ENCODE results near the gene DEFB129. TPM values are rescaled to one million over a fixed set of nuclear protein-coding genes. Genes with fewer than 3 reads are reported as not detected.
"Not testable (repeated sequence)": the region's sequence is repeated elsewhere in the genome, so short reads cannot be mapped to it uniquely, and the experiment has no call there.

The DEFB129 gene, protein sequence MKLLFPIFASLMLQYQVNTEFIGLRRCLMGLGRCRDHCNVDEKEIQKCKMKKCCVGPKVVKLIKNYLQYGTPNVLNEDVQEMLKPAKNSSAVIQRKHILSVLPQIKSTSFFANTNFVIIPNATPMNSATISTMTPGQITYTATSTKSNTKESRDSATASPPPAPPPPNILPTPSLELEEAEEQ
- not detected for total RNA-seq

DNA sequence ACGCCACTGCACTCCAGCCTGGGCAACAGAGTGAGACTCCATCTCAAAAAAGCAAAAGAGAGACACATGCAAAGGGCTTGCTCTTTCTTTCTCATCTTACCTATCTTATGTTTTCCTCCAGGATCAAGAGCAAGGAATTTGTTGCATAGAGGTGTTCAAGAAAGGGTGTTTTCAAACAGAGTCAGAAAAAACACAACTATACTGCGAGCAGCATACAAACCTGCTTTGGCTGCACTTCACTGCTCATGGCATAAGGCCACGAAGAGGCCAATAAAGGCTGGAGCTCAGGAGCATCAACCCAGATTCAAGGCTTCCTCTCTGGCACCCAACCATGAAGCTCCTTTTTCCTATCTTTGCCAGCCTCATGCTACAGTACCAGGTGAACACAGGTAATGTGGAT lies at the start of gene DEFB129:
Gene DEFB129, plus strand, starts transcription at position 301 of the 400 bp plus-strand sequence. Its CDS starts 31 bp downstream, at position 332.
- Histone ChIP-seq H3K27ac (ENCODE audit: low read depth, low read length) (no peak within 1 kb of the TSS), H3K36me3 (ENCODE audit: control insufficient read depth in 3 of 3, insufficient read depth in 3 of 3, low read length in 3 of 3) (no peaks in the 10 kb centered on the region), H3K4me1 (ENCODE audit: control insufficient read depth in 3 of 3, insufficient read depth in 3 of 3, low read length in 3 of 3) (no peaks in the 10 kb centered on the region), H3K9ac (ENCODE audit: low read depth in 1 of 3, low read length in 3 of 3) (no peak within 1 kb of the TSS), H3K4me3 (ENCODE audit: low read length in 3 of 3) (no peak within 1 kb of the TSS), H3K9me3 (ENCODE audit: control insufficient read depth in 3 of 3, low read length in 3 of 3) (no peaks in the 10 kb centered on the region), H3K27me3 (ENCODE audit: control insufficient read depth in 3 of 3, insufficient read depth in 3 of 3, low read length in 3 of 3) (no peaks in the 10 kb centered on the region)

DNA sequence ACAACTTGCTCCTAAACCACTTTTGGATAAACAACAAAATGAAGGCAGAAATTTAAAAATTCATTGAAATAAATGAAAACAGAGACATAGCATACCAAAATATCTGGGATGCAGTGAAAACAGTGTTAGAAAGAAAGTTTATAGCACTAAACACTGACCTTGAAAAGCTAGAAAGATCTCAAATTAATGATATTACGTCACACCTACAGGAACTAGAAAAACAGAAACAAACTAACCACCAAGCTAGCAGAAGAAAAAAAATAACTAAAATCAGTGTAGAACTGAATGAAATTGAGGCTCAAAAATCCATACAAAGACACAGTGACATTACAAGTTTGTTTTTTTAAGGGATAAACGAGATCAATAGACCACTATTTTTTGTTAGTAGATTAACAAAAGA lies 42.8 kb upstream of the DEFB129 start:
- Histone ChIP-seq H3K9me3 (ENCODE audit: control insufficient read depth in 3 of 3, low read length in 3 of 3) (no peaks in the 10 kb centered on the region), H3K36me3 (ENCODE audit: control insufficient read depth in 3 of 3, insufficient read depth in 3 of 3, low read length in 3 of 3) (no peaks in the 10 kb centered on the region), H3K4me1 (ENCODE audit: control insufficient read depth in 3 of 3, insufficient read depth in 3 of 3, low read length in 3 of 3) (no peaks in the 10 kb centered on the region), H3K9ac (ENCODE audit: low read depth in 1 of 3, low read length in 3 of 3) (no peak overlapping the region), H3K27me3 (ENCODE audit: control insufficient read depth in 3 of 3, insufficient read depth in 3 of 3, low read length in 3 of 3) (peaks cover 0 to 3% (median 2%) of the 10 kb centered on the region in 3 donors), H3K4me3 (ENCODE audit: low read length in 3 of 3) (no peak overlapping the region), H3K27ac (ENCODE audit: low read depth, low read length) (no peak overlapping the region)

DNA sequence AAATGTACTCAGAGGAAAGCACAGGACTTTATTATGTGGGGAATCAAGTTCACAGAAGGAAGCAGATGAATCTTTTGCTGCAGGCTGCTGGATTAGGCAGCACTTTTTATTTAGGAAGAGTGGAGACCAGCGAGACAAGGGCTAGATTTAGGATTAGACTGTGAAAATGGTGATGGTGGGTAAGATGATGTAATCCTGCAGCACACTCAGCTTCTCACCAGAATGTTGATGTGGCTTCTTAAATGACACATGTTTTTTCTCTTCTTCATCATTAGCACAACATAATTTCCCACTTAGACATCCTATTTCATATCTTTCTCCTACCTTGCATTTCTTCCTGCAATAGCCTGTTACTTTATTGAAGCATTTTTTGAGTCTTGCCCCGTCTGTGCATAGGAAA lies 39.3 kb upstream of the DEFB129 start:
- H3K36me3 ChIP-seq (ENCODE audit: control insufficient read depth in 3 of 3, insufficient read depth in 3 of 3, low read length in 3 of 3), result no peaks in the 10 kb centered on the region
- H3K4me1 ChIP-seq (ENCODE audit: control insufficient read depth in 3 of 3, insufficient read depth in 3 of 3, low read length in 3 of 3), result no peaks in the 10 kb centered on the region
- H3K4me3 ChIP-seq (ENCODE audit: low read length in 3 of 3), result no peak overlapping the region

DNA sequence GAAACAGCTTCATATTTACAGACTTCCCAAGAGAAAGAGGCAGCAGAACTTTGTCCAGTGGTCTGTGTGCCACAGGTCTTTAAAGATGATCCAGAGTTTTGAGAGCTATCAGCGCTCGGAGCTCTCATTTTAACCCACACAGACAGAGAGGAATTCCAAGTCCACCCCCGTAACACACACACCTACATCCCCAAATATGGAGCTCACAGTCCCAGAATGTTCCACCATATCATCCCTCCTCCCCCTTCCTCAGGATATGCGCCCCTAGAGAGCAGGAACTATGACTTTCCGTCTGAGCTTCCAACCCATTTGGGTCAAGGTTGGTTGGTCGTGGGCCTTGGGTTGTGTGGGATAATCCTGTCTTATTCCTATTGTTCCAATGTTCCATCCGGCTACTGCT lies 37.4 kb upstream of the DEFB129 start, which contains the start of gene DEFB128:
Gene DEFB128, minus strand, starts transcription at position 101 of the 400 bp plus-strand sequence. Its CDS starts 88 bp downstream, at position 13.
- H3K9me3 ChIP-seq (ENCODE audit: control insufficient read depth in 3 of 3, low read length in 3 of 3), result no peaks in the 10 kb centered on the region
- no peaks in the 10 kb centered on the region for H3K4me1 ChIP-seq (ENCODE audit: control insufficient read depth in 3 of 3, insufficient read depth in 3 of 3, low read length in 3 of 3)
- H3K27ac ChIP-seq (ENCODE audit: low read depth, low read length), result no peak within 1 kb of the TSS
- peaks cover 0 to 3% (median 0%) of the 10 kb centered on the region in 3 donors for H3K27me3 ChIP-seq (ENCODE audit: control insufficient read depth in 3 of 3, insufficient read depth in 3 of 3, low read length in 3 of 3)
- no peak within 1 kb of the TSS for H3K9ac ChIP-seq (ENCODE audit: low read depth in 1 of 3, low read length in 3 of 3)
- H3K36me3 ChIP-seq (ENCODE audit: control insufficient read depth in 3 of 3, insufficient read depth in 3 of 3, low read length in 3 of 3), result no peaks in the 10 kb centered on the region
- no peak within 1 kb of the TSS for H3K4me3 ChIP-seq (ENCODE audit: low read length in 3 of 3)

More for the DNA sequence above, 39.3 kb upstream of the DEFB129 start:
- Histone ChIP-seq H3K9ac (ENCODE audit: low read depth in 1 of 3, low read length in 3 of 3) (no peak overlapping the region), H3K27me3 (ENCODE audit: control insufficient read depth in 3 of 3, insufficient read depth in 3 of 3, low read length in 3 of 3) (peaks cover 0 to 3% (median 0%) of the 10 kb centered on the region in 3 donors), H3K9me3 (ENCODE audit: control insufficient read depth in 3 of 3, low read length in 3 of 3) (no peaks in the 10 kb centered on the region), H3K27ac (ENCODE audit: low read depth, low read length) (no peak overlapping the region)

DNA sequence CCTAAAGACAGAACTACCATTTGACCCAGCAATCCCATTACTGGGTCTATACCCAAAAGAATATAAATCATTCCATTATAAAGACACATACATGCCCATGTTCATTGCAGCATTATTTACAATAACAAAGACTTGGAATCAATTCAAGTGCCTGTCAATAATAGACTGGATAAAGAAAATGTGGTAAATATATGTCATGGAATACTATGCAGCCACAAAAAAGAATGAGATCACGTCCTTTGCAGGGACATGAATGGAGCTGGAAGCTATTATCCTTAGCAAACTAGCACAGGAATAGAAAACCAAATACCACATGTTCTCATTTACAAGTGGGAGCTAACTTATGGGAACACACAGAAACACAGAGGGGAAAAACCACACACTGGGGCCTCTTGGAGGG lies 28.8 kb upstream of the DEFB129 start:
- no peak overlapping the region for H3K9ac ChIP-seq (ENCODE audit: low read depth in 1 of 3, low read length in 3 of 3)
- peaks cover 0 to 7% (median 5%) of the 10 kb centered on the region in 3 donors for H3K27me3 ChIP-seq (ENCODE audit: control insufficient read depth in 3 of 3, insufficient read depth in 3 of 3, low read length in 3 of 3)
- H3K9me3 ChIP-seq (ENCODE audit: control insufficient read depth in 3 of 3, low read length in 3 of 3), result no peaks in the 10 kb centered on the region
- no peaks in the 10 kb centered on the region for H3K36me3 ChIP-seq (ENCODE audit: control insufficient read depth in 3 of 3, insufficient read depth in 3 of 3, low read length in 3 of 3)
- no peaks in the 10 kb centered on the region for H3K4me1 ChIP-seq (ENCODE audit: control insufficient read depth in 3 of 3, insufficient read depth in 3 of 3, low read length in 3 of 3)
- H3K27ac ChIP-seq (ENCODE audit: low read depth, low read length), result no peak overlapping the region
- no peak overlapping the region for H3K4me3 ChIP-seq (ENCODE audit: low read length in 3 of 3)

DNA sequence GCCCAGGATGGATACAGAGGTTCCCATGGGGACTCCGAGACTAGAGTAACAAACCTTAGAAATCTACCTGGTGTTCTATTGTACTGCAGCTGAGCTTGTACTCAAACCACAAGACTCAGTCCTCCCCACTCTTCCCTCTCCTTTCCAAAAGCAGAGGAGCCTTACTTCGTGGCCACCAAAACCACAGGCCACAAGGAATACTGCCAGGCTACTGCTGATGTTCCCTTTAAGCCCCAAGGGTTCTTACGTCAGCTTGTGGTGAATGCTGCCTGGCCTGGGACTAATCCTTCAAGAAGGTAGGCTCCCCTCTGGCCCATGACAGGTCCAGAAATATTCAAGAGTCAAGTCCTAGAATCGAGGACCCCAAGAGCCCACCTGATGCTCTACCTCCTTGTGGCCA lies 27.1 kb upstream of the DEFB129 start:
- Histone ChIP-seq H3K4me3 (ENCODE audit: low read length in 3 of 3) (no peak overlapping the region), H3K36me3 (ENCODE audit: control insufficient read depth in 3 of 3, insufficient read depth in 3 of 3, low read length in 3 of 3) (no peaks in the 10 kb centered on the region), H3K27ac (ENCODE audit: low read depth, low read length) (no peak overlapping the region), H3K9ac (ENCODE audit: low read depth in 1 of 3, low read length in 3 of 3) (no peak overlapping the region), H3K9me3 (ENCODE audit: control insufficient read depth in 3 of 3, low read length in 3 of 3) (no peaks in the 10 kb centered on the region), H3K4me1 (ENCODE audit: control insufficient read depth in 3 of 3, insufficient read depth in 3 of 3, low read length in 3 of 3) (no peaks in the 10 kb centered on the region), H3K27me3 (ENCODE audit: control insufficient read depth in 3 of 3, insufficient read depth in 3 of 3, low read length in 3 of 3) (peaks cover 0 to 8% (median 5%) of the 10 kb centered on the region in 3 donors)

DNA sequence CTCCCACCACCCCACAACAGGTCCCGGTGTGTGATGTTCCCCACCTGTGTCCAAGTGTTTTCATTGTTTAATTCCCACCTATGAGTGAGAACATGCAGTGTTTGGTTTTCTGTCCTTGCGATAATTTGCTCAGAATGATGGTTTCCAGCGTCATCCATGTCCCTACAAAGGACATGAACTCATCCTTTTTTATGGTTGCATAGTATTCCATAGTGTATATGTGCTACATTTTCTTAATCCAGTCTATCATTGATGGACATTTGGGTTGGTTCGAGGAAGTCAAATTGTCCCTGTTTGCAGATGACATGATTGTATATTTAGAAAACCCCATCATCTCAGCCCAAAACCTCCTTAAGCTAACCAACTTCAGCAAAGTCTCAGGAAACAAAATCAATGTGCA lies 23.4 kb upstream of the DEFB129 start:
- H3K36me3 ChIP-seq (ENCODE audit: control insufficient read depth in 3 of 3, insufficient read depth in 3 of 3, low read length in 3 of 3); H3K4me3 ChIP-seq (ENCODE audit: low read length in 3 of 3); H3K9me3 ChIP-seq (ENCODE audit: control insufficient read depth in 3 of 3, low read length in 3 of 3); H3K4me1 ChIP-seq (ENCODE audit: control insufficient read depth in 3 of 3, insufficient read depth in 3 of 3, low read length in 3 of 3); H3K27me3 ChIP-seq (ENCODE audit: control insufficient read depth in 3 of 3, insufficient read depth in 3 of 3, low read length in 3 of 3); H3K27ac ChIP-seq (ENCODE audit: low read depth, low read length); H3K9ac ChIP-seq (ENCODE audit: low read depth in 1 of 3, low read length in 3 of 3): not testable (repeated sequence)

DNA sequence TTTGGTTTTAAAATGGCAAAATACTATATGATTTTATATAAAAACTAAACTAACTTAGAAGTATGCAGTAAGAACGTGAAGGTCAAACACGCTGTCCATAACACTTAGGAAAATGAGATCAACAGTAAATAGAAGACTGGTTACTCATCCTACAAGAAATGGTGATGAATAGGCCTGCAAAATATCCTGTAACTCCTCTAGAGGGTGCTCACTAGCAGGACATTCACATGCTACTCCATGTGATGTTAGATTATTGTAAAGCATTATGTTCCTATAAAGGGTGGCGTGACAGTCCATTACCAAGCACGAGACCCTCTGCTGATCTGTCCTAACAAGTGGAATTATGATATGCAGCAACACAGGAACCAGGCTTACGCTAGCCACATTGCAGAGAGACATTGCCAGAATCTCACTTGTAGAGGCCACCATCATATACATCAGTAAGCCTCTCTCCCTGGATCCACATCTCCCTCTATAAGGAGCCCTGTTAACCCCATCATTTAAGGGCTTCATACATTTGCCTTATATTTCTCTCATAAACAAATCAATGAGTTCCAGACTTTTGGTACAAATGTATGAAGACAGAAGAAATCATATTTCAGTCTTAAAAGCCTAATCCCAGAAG lies 18.0 kb upstream of the DEFB129 start:
- no peaks in the 10 kb centered on the region for H3K36me3 ChIP-seq (ENCODE audit: control insufficient read depth in 3 of 3, insufficient read depth in 3 of 3, low read length in 3 of 3)
- H3K4me1 ChIP-seq (ENCODE audit: control insufficient read depth in 3 of 3, insufficient read depth in 3 of 3, low read length in 3 of 3), result no peaks in the 10 kb centered on the region
- H3K27me3 ChIP-seq (ENCODE audit: control insufficient read depth in 3 of 3, insufficient read depth in 3 of 3, low read length in 3 of 3), result no peaks in the 10 kb centered on the region
- H3K4me3 ChIP-seq (ENCODE audit: low read length in 3 of 3), result no peak overlapping the region
- H3K9ac ChIP-seq (ENCODE audit: low read depth in 1 of 3, low read length in 3 of 3), result no peak overlapping the region
- no peak overlapping the region for H3K27ac ChIP-seq (ENCODE audit: low read depth, low read length)
- H3K9me3 ChIP-seq (ENCODE audit: control insufficient read depth in 3 of 3, low read length in 3 of 3), result no peaks in the 10 kb centered on the region

DNA sequence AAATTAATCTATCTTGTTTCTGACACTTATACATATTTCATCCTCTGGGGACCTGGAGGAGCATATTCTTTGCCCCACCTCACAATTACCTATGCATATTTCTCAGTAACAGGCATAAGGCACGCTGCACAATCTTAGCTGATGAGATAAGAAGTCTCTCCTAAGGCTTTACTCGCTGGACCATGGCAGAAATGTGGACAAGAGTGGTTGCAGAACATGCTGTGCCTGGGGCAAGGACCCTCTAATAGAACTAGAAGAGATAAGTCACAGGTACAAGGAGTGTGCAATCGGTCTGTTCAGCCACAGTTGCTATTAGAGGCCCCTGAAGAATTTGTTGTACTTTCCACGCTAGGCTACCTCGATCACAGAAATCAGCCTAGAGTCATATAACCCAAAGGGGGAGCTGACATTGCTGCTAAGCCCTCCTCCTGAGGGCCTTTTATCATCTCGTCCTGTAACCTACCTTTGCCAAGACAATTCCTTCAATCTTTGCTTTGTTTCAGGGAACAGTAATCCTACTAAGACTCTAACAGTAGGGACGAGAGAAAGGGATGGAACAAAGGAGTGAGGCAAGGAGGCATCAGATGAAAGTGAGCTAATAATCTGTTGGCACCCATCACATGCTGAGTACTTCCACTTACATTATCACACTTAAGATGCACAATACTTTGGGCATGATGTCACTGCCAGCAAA lies 16.1 kb upstream of the DEFB129 start:
- no peaks in the 10 kb centered on the region for H3K27me3 ChIP-seq (ENCODE audit: control insufficient read depth in 3 of 3, insufficient read depth in 3 of 3, low read length in 3 of 3)
- no peaks in the 10 kb centered on the region for H3K9me3 ChIP-seq (ENCODE audit: control insufficient read depth in 3 of 3, low read length in 3 of 3)
- H3K36me3 ChIP-seq (ENCODE audit: control insufficient read depth in 3 of 3, insufficient read depth in 3 of 3, low read length in 3 of 3), result no peaks in the 10 kb centered on the region
- H3K4me1 ChIP-seq (ENCODE audit: control insufficient read depth in 3 of 3, insufficient read depth in 3 of 3, low read length in 3 of 3), result no peaks in the 10 kb centered on the region
- H3K9ac ChIP-seq (ENCODE audit: low read depth in 1 of 3, low read length in 3 of 3), result no peak overlapping the region
- no peak overlapping the region for H3K4me3 ChIP-seq (ENCODE audit: low read length in 3 of 3)
- no peak overlapping the region for H3K27ac ChIP-seq (ENCODE audit: low read depth, low read length)

DNA sequence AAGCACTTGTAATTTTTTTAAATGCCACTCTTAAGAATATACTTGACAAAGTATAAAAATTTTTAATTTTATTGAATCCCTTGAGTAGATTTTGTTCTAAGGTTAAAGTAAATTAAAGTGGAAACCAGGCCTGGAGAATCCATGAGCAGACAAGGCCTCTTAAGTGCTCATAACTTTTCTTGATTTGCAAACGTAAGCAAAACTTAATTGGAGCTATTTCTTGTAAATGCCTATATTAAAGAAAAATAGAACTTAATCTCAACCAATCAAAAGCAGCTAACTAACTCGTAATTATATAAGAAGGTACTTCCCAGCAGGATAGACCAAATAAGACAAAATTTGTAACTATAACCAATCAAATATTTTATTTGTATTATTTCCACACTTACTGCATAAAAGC lies 12.7 kb upstream of the DEFB129 start:
- Histone ChIP-seq H3K36me3 (ENCODE audit: control insufficient read depth in 3 of 3, insufficient read depth in 3 of 3, low read length in 3 of 3) (no peaks in the 10 kb centered on the region), H3K9ac (ENCODE audit: low read depth in 1 of 3, low read length in 3 of 3) (no peak overlapping the region), H3K27me3 (ENCODE audit: control insufficient read depth in 3 of 3, insufficient read depth in 3 of 3, low read length in 3 of 3) (peaks cover 0 to 4% (median 3%) of the 10 kb centered on the region in 3 donors), H3K9me3 (ENCODE audit: control insufficient read depth in 3 of 3, low read length in 3 of 3) (no peaks in the 10 kb centered on the region), H3K4me3 (ENCODE audit: low read length in 3 of 3) (no peak overlapping the region), H3K27ac (ENCODE audit: low read depth, low read length) (no peak overlapping the region), H3K4me1 (ENCODE audit: control insufficient read depth in 3 of 3, insufficient read depth in 3 of 3, low read length in 3 of 3) (no peaks in the 10 kb centered on the region)
